PFSK-1 (cell line): ENCODE measurements around the gene KSR2.

Experiments
- FOXP2 ChIP-seq: optimal IDR thresholded peaks from 2 replicates; pipeline ENCODE3; 2011; ENCODE audit warnings: borderline replicate concordance, control low read depth, inconsistent platforms; ENCODE audit not compliant: insufficient read depth; ENCODE audit errors: extremely low read length, extremely low read depth
- POLR2AphosphoS5 ChIP-seq: IDR thresholded peaks from 2 replicates; pipeline ENCODE4 v1.6.1; 2012; ENCODE audit warnings: low read depth, mild to moderate bottlenecking, control low read depth, low read length, moderate library complexity
- SIN3A ChIP-seq: IDR thresholded peaks from 2 replicates; pipeline ENCODE4 v1.6.1; 2012; ENCODE audit warnings: mild to moderate bottlenecking, low read length, moderate library complexity, borderline replicate concordance; ENCODE audit not compliant: insufficient read depth
- TAF1 ChIP-seq: IDR thresholded peaks from 2 replicates; pipeline ENCODE4 v1.6.1; 2012; ENCODE audit warnings: low read length, control low read depth, borderline replicate concordance; ENCODE audit not compliant: insufficient read depth
- TF ChIP-seq, protein P1 (sequence below), 2 experiments: IDR thresholded peaks; 2 replicates each; pipeline versions ENCODE4 v1.6.1 to v1.8.0; 2011 to 2012; ENCODE audit warnings: low read depth in 2 of 2, low read length in 2 of 2, control low read depth in 1 of 2, inconsistent platforms in 1 of 2, mild to moderate bottlenecking in 1 of 2, moderate library complexity in 1 of 2; ENCODE audit not compliant: insufficient read depth in 1 of 2

DNA sequence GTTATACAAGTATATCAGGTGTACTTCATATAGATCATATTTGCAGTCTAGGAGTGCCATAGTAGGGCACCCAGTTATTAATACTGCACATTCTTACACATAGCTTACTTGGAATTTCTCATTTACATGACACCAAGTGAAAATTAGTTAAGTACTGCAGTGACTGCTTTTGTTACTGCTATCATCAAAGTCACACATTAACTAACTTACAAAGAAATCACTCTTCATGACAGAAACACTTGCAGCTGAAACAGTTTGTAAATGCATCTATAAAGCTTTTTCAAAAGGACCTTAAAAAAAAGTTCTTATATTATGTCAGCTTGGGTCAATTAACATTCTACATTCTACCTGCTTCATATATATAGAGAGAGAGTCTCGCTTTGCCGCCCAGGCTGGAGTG, 29.9 kb upstream of the KSR2 start:
- TF ChIP-seq, protein P1, sequence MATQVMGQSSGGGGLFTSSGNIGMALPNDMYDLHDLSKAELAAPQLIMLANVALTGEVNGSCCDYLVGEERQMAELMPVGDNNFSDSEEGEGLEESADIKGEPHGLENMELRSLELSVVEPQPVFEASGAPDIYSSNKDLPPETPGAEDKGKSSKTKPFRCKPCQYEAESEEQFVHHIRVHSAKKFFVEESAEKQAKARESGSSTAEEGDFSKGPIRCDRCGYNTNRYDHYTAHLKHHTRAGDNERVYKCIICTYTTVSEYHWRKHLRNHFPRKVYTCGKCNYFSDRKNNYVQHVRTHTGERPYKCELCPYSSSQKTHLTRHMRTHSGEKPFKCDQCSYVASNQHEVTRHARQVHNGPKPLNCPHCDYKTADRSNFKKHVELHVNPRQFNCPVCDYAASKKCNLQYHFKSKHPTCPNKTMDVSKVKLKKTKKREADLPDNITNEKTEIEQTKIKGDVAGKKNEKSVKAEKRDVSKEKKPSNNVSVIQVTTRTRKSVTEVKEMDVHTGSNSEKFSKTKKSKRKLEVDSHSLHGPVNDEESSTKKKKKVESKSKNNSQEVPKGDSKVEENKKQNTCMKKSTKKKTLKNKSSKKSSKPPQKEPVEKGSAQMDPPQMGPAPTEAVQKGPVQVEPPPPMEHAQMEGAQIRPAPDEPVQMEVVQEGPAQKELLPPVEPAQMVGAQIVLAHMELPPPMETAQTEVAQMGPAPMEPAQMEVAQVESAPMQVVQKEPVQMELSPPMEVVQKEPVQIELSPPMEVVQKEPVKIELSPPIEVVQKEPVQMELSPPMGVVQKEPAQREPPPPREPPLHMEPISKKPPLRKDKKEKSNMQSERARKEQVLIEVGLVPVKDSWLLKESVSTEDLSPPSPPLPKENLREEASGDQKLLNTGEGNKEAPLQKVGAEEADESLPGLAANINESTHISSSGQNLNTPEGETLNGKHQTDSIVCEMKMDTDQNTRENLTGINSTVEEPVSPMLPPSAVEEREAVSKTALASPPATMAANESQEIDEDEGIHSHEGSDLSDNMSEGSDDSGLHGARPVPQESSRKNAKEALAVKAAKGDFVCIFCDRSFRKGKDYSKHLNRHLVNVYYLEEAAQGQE (IDR thresholded peaks at IDR 0.05; ENCODE audit: insufficient read depth in 1 of 2, low read depth in 2 of 2, low read length in 2 of 2), result no peak
- TF ChIP-seq FOXP2 (no peak), POLR2AphosphoS5 (no peak), TAF1 (no peak), SIN3A (no peak)
